ENCODE results near the gene OR4D6. TPM values are rescaled to one million over a fixed set of nuclear protein-coding genes. Genes with fewer than 3 reads are reported as not detected.
"Not testable (repeated sequence)": the region's sequence is repeated elsewhere in the genome, so short reads cannot be mapped to it uniquely, and the experiment has no call there.

OR4D6 gene
- polyA plus RNA-seq (ENCODE audit: insufficient read length in 4 of 4): not detected

- no peak for DNase-seq (ENCODE audit: low read depth in 4 of 4, low spot score in 3 of 4)
These were observed at the start of gene OR4D6 for GRCh38 chr11:59456661-59457060. Gene OR4D6 (plus strand): TSS chr11:59456961. CDS start chr11:59456961, 0 bp downstream.

- no peak for DNase-seq (ENCODE audit: low read depth in 4 of 4, low spot score in 3 of 4)
These were observed 43.1 kb upstream of the OR4D6 start for GRCh38 chr11:59413646-59414045.

- no peak for DNase-seq (ENCODE audit: low read depth in 4 of 4, low spot score in 3 of 4)
These were observed 41.6 kb upstream of the OR4D6 start for GRCh38 chr11:59415111-59415510.

GRCh38 chr11:59416613-59417012 lies 40.1 kb upstream of the OR4D6 start:
- no peak for DNase-seq (ENCODE audit: low read depth in 4 of 4, low spot score in 3 of 4)

- DNase-seq (ENCODE audit: low read depth in 4 of 4, low spot score in 3 of 4): no peak
These were observed 39.7 kb upstream of the OR4D6 start for GRCh38 chr11:59417023-59417422.

- no peak for DNase-seq (ENCODE audit: low read depth in 4 of 4, low spot score in 3 of 4)
These were observed 38.6 kb upstream of the OR4D6 start for GRCh38 chr11:59418156-59418555.

GRCh38 chr11:59423835-59424234 lies 32.9 kb upstream of the OR4D6 start:
- DNase-seq (ENCODE audit: low read depth in 4 of 4, low spot score in 3 of 4): no peak

GRCh38 chr11:59425131-59425530 lies 31.6 kb upstream of the OR4D6 start:
- DNase-seq (ENCODE audit: low read depth in 4 of 4, low spot score in 3 of 4): no peak

- DNase-seq (ENCODE audit: low read depth in 4 of 4, low spot score in 3 of 4): no peak
These were observed 30.2 kb upstream of the OR4D6 start, which contains the start of gene OR5A2 for GRCh38 chr11:59426361-59427067. Gene OR5A2 (minus strand): TSS chr11:59426413. CDS start chr11:59422953, 3,460 bp downstream.

- no peak for DNase-seq (ENCODE audit: low read depth in 4 of 4, low spot score in 3 of 4)
These were observed 29.7 kb upstream of the OR4D6 start for GRCh38 chr11:59427068-59427382.

GRCh38 chr11:59429924-59430516 lies 26.7 kb upstream of the OR4D6 start:
- peak in 2 of 4 donors; percentile 3 to 20 for DNase-seq (ENCODE audit: low read depth in 4 of 4, low spot score in 3 of 4)

- DNase-seq (ENCODE audit: low read depth in 4 of 4, low spot score in 3 of 4): no peak
These were observed 20.6 kb upstream of the OR4D6 start, which contains the start of gene OR5A1 for GRCh38 chr11:59436169-59436568. Gene OR5A1 (plus strand): TSS chr11:59436469. CDS start chr11:59443169, 6,700 bp downstream.

- DNase-seq (ENCODE audit: low read depth in 4 of 4, low spot score in 3 of 4): no peak
These were observed 19.0 kb upstream of the OR4D6 start for GRCh38 chr11:59437770-59438169.

- DNase-seq (ENCODE audit: low read depth in 4 of 4, low spot score in 3 of 4): not testable (repeated sequence)
These were observed 11.1 kb upstream of the OR4D6 start for GRCh38 chr11:59445624-59446023.

- no peak for DNase-seq (ENCODE audit: low read depth in 4 of 4, low spot score in 3 of 4)
These were observed 8.3 kb upstream of the OR4D6 start for GRCh38 chr11:59448484-59448883.

GRCh38 chr11:59459916-59460315 lies 3.2 kb downstream of the OR4D6 start:
- no peak for DNase-seq (ENCODE audit: low read depth in 4 of 4, low spot score in 3 of 4)

GRCh38 chr11:59463190-59463641 lies 6.5 kb downstream of the OR4D6 start:
- DNase-seq (ENCODE audit: low read depth in 4 of 4, low spot score in 3 of 4): peak in 3 of 4 donors; percentile 3 to 10 (median 5)

- no peak for DNase-seq (ENCODE audit: low read depth in 4 of 4, low spot score in 3 of 4)
These were observed 16.3 kb downstream of the OR4D6 start, which contains the start of gene OR4D10 for GRCh38 chr11:59473015-59473414. Gene OR4D10 (plus strand): TSS chr11:59473315. CDS start chr11:59477430, 4,115 bp downstream.

GRCh38 chr11:59475176-59475575 lies 18.4 kb downstream of the OR4D6 start:
- no peak for DNase-seq (ENCODE audit: low read depth in 4 of 4, low spot score in 3 of 4)

GRCh38 chr11:59479906-59480305 lies 23.1 kb downstream of the OR4D6 start:
- DNase-seq (ENCODE audit: low read depth in 4 of 4, low spot score in 3 of 4): no peak

GRCh38 chr11:59480359-59480758 lies 23.6 kb downstream of the OR4D6 start:
- DNase-seq (ENCODE audit: low read depth in 4 of 4, low spot score in 3 of 4): no peak

- DNase-seq (ENCODE audit: low read depth in 4 of 4, low spot score in 3 of 4): no peak
These were observed 45.2 kb downstream of the OR4D6 start for GRCh38 chr11:59501931-59502330.

All from right renal pelvis (tissue), 4 donors.